Chondrocyte (in vitro differentiated cells): Measurements from ENCODE around the gene LBX1. TPM values are rescaled to one million over a fixed set of nuclear protein-coding genes. Genes with fewer than 3 reads are reported as not detected.

Source experiments
- DNase-seq: peaks from one replicate; pipeline ENCODE4 v3.0.0; 2021; ENCODE audit warnings: mixed read lengths, low spot score
- H3K27ac Mint-ChIP-seq: one replicate; pipeline ENCODE4 v1.8.0; 2021; ENCODE audit warnings: mild to moderate bottlenecking, moderate library complexity, mixed read lengths; ENCODE audit not compliant: unreplicated experiment
- H3K27me3 Mint-ChIP-seq: 2 replicates; pipeline ENCODE4 v1.8.0; 2021; ENCODE audit warnings: low read depth, mixed read lengths
- H3K36me3 Mint-ChIP-seq: 2 replicates; pipeline ENCODE4 v1.8.0; 2021; ENCODE audit warnings: low read depth, mixed read lengths
- H3K4me1 Mint-ChIP-seq: 2 replicates; pipeline ENCODE4 v1.8.0; 2021; ENCODE audit warnings: low read depth, mild to moderate bottlenecking, mixed read lengths
- H3K4me3 Mint-ChIP-seq: one replicate; pipeline ENCODE4 v1.8.0; 2021; ENCODE audit warnings: mild to moderate bottlenecking, moderate library complexity, mixed read lengths; ENCODE audit not compliant: unreplicated experiment
- H3K9me3 Mint-ChIP-seq: 2 replicates; pipeline ENCODE4 v1.8.0; 2021; ENCODE audit warnings: low read depth, mixed read lengths
- CTCF ChIP-seq: fragments of 200-600 bp; sonication (generic); IDR thresholded peaks from 2 replicates; pipeline ENCODE4 v1.5.0; 2021; ENCODE audit warnings: antibody characterized with exemption, mild to moderate bottlenecking, moderate library complexity
- total RNA-seq: library from RNA; stranded (reverse); gene quantifications from 3 replicates; pipeline ENCODE4 v1.2.1, GENCODE V29; 2021

LBX1 gene
- total RNA-seq, 1 donor from 2014 or later = not detected

- DNase-seq = no peak
- Mint-ChIP-seq H3K27ac (no peak overlapping the region), H3K9me3 (no peaks in the 10 kb centered on the region), H3K36me3 (peaks cover 2% of the 10 kb centered on the region), H3K4me3 (no peak overlapping the region), H3K4me1 (no peaks in the 10 kb centered on the region), H3K27me3 (peaks cover 29% of the 10 kb centered on the region)
- no peak for TF ChIP-seq CTCF
These were observed 45.6 kb downstream of the LBX1 start for GRCh38 chr10:101183458-101184183.

- H3K27ac Mint-ChIP-seq = no peak overlapping the region
- H3K9me3 Mint-ChIP-seq = no peaks in the 10 kb centered on the region
- H3K36me3 Mint-ChIP-seq = peaks cover 2% of the 10 kb centered on the region
- H3K4me3 Mint-ChIP-seq = no peak overlapping the region
- no peak for DNase-seq
- H3K27me3 Mint-ChIP-seq = peaks cover 33% of the 10 kb centered on the region
- TF ChIP-seq CTCF = no peak
- H3K4me1 Mint-ChIP-seq = no peaks in the 10 kb centered on the region
These were observed 46.3 kb downstream of the LBX1 start for GRCh38 chr10:101182936-101183335.

Other genes starting within 250 kb of the LBX1 start
- gene MRPL43, start 242.0 kb downstream of the LBX1 start, total RNA-seq = 54.0 to 74.1 TPM (median 57.3 TPM) in 3 replicates
- gene TWNK, start 241.9 kb downstream of the LBX1 start, total RNA-seq = 4.8 to 6.6 TPM (median 5.4 TPM) in 3 replicates
- gene LZTS2, start 229.7 kb downstream of the LBX1 start, total RNA-seq = 58.9 to 80.7 TPM (median 79.4 TPM) in 3 replicates
- gene PDZD7, start 198.3 kb downstream of the LBX1 start, total RNA-seq = 1.4 to 1.8 TPM (median 1.7 TPM) in 3 replicates
- gene SFXN3, start 198.2 kb downstream of the LBX1 start, total RNA-seq = 92.4 to 101 TPM (median 96.9 TPM) in 3 replicates
- gene KAZALD1, start 167.5 kb downstream of the LBX1 start, total RNA-seq = 18.9 to 43.4 TPM (median 19.8 TPM) in 3 replicates
- not detected in 3 replicates for gene TLX1, start 98.2 kb downstream of the LBX1 start, total RNA-seq
- gene BTRC, start 124.7 kb upstream of the LBX1 start, total RNA-seq = 28.6 to 29.7 TPM (median 29.3 TPM) in 3 replicates